ENCODE results near the gene HYKK.
"Not testable (repeated sequence)": the region's sequence is repeated elsewhere in the genome, so short reads cannot be mapped to it uniquely, and the experiment has no call there.

The HYKK gene

GRCh38 chr15:78540141-78540870 lies 32.9 kb downstream of the HYKK start, which contains the start of gene PSMA4:
Gene PSMA4 (plus strand): TSS chr15:78540444. CDS start chr15:78541928, 1,484 bp downstream.
- DNase-seq (ENCODE audit: low spot score) = peak; percentile 79

- no peak for DNase-seq (ENCODE audit: low spot score)
These were observed 33.7 kb downstream of the HYKK start for GRCh38 chr15:78540871-78541743.

GRCh38 chr15:78541744-78542034 lies 34.3 kb downstream of the HYKK start:
- no peak for DNase-seq (ENCODE audit: low spot score)

GRCh38 chr15:78542647-78543046 lies 35.3 kb downstream of the HYKK start:
- DNase-seq (ENCODE audit: low spot score) = no peak

GRCh38 chr15:78550194-78550593 lies 42.8 kb downstream of the HYKK start:
- no peak for DNase-seq (ENCODE audit: low spot score)

- DNase-seq (ENCODE audit: low spot score) = no peak
These were observed 43.4 kb downstream of the HYKK start for GRCh38 chr15:78550815-78551214.

GRCh38 chr15:78551902-78552301 lies 44.5 kb downstream of the HYKK start:
- DNase-seq (ENCODE audit: low spot score) = no peak

- DNase-seq (ENCODE audit: low spot score) = no peak
These were observed 45.2 kb downstream of the HYKK start for GRCh38 chr15:78552597-78552996.

GRCh38 chr15:78560201-78560600 lies 52.8 kb downstream of the HYKK start:
- DNase-seq (ENCODE audit: low spot score) = not testable (repeated sequence)

- no peak for DNase-seq (ENCODE audit: low spot score)
These were observed 54.1 kb downstream of the HYKK start for GRCh38 chr15:78561490-78561889.

GRCh38 chr15:78563092-78563491 lies 55.7 kb downstream of the HYKK start:
- DNase-seq (ENCODE audit: low spot score) = no peak

- DNase-seq (ENCODE audit: low spot score) = no peak
These were observed 57.3 kb downstream of the HYKK start for GRCh38 chr15:78564743-78565096.

- peak; percentile 71 for DNase-seq (ENCODE audit: low spot score)
These were observed 57.9 kb downstream of the HYKK start, which contains the start of gene CHRNA5 for GRCh38 chr15:78565097-78565950. Gene CHRNA5 (plus strand): TSS chr15:78565520. CDS start chr15:78565720, 200 bp downstream.

GRCh38 chr15:78565951-78566774 lies 58.8 kb downstream of the HYKK start:
- peak; percentile 24 for DNase-seq (ENCODE audit: low spot score)

- no peak for DNase-seq (ENCODE audit: low spot score)
These were observed 60.2 kb downstream of the HYKK start for GRCh38 chr15:78567531-78567930.

GRCh38 chr15:78570710-78571109 lies 63.3 kb downstream of the HYKK start:
- no peak for DNase-seq (ENCODE audit: low spot score)

- no peak for DNase-seq (ENCODE audit: low spot score)
These were observed 64.0 kb downstream of the HYKK start for GRCh38 chr15:78571382-78571781.

GRCh38 chr15:78573416-78573815 lies 66.0 kb downstream of the HYKK start:
- no peak for DNase-seq (ENCODE audit: low spot score)

- no peak for DNase-seq (ENCODE audit: low spot score)
These were observed 67.6 kb downstream of the HYKK start for GRCh38 chr15:78574944-78575343.
